ENCODE measurements around the gene MPPED2. TPM values are rescaled to one million over a fixed set of nuclear protein-coding genes. Genes with fewer than 3 reads are reported as not detected.

MPPED2 gene, protein sequence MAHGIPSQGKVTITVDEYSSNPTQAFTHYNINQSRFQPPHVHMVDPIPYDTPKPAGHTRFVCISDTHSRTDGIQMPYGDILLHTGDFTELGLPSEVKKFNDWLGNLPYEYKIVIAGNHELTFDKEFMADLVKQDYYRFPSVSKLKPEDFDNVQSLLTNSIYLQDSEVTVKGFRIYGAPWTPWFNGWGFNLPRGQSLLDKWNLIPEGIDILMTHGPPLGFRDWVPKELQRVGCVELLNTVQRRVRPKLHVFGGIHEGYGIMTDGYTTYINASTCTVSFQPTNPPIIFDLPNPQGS
- 10 to 100 TPM in 1 of 2 donors, 1 to 10 TPM in 1; 5.5 to 11.1 TPM for total RNA-seq
- long read RNA-seq, donor 1, partial matches to known transcripts = 1 of 5 reads
- long read RNA-seq, donor 1, other reads (novel, unspliced or antisense) = 4 of 5 reads
- long read RNA-seq, donor 2, partial matches to known transcripts = 1 of 4 reads
- long read RNA-seq, donor 2, other reads (novel, unspliced or antisense) = 2 of 4 reads

DNA sequence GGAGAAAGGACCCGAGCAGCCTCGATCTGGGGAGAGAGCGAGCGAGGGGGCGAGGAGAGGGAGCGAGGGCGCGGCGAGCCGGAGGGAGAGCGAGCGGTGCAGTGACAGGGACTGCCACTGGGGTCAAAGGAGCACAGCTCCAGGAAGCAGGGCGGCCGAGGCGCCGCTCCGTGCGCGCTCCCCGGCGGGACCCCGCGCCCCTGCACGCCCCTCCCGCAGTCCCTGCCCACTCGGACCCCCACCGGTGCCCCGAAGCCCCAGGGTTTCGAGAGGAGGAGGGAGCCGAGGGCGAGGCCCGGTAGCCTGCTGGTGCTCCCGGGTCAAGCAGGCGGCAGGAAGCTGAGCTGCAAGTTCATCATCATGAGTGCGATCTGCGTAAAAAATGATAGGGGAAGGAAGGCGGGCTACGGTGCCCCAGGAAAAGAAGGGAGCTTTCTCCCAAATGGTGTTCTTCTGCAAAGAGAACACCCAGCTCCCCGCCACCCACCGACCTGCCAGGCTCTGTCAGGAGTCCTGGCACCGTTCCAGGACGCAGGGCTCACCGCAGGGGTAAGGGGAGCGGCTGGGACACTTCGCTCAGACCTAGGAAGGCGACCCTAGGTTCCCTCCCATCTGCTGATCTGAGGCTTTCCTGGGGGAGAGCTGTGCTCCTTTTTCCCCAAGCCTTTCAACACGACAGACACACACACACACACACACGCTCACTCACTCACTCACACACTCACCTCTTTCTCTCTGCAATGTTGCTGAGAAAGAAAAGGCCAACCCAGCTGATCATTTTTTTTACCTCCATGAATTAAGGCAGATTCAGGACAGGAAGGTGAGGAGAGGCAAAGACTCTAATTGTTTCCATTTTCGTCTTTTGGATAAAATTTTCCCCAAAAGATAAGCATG is at the start of gene MPPED2:
TSS of gene MPPED2 (minus strand) at position 103 of the 894 bp plus-strand sequence. CDS start 5,980 bp downstream, outside the sequence.
- peak; percentile 83 for DNase-seq (ENCODE audit: low spot score)
- intact Hi-C loops (cut with DNase I) = no loop called here

DNA sequence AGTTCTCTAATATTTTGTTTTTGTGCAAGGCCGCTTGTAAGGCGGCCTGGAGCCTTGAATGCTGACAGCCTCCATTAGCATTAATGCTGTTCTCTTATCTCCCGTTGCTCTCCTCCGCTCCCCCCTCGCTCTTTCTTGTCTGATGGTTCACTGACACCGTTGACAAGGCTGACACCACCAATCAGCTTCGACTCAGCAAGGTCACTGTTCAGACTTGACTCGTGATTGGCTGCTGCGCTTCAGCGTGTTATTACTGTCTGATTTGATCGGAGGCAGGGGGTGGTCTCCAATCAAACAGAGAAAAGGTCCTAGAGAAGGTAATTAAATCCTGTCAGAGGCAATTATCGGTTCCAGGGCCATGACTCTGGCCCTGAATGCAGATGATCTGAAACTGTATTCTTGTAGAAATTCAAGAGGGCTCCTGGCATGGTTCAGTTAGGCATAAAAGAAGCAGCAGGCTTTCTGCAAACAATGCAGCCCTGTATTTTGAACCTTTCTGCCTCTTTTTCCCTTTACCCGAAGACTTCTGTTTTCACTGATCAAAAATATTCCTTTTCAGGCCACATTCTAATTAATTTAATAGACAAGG is 49.3 kb upstream of the MPPED2 start:
- intact Hi-C loops (cut with DNase I) = no loop called here
- DNase-seq (ENCODE audit: low spot score) = no peak

DNA sequence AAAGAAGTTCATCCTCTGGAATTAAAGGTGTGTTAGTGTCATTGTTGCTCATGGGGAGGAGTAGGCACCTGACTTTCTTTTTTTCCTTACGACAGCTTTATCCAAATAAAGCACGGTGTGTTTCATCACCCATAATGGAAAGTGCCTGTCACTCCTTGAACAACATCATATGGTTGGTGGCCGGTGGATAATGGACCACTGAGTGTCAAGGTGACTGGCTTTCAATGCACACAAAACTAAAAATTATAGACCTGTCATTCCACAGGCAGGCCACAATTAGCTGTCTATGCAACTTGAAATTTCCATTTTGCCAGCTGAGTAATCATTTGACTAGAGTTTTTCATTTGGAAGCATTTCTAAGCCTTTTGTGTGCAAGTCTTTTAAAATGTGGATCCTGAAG is 45.0 kb upstream of the MPPED2 start:
- no peak for DNase-seq (ENCODE audit: low spot score)
- intact Hi-C loops (cut with DNase I) = no loop called here

DNA sequence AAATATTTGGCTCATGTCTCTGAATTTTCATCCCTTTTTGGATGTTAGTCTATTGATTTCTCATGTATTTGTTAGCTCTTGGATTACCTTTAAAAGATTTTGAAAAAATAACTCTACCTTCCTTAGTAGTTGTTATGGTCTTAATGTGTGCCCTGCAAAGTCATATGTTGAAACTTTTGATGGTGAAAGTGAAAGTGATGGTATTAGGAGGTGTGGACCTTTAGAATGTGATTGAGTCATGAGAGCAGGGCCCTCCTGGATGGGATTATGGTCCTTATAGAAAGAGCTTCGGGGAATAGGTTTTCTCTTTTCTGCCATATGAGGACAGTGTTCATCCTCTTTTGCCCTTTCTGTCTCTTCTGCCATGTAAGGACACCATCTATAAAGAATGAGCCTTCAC is 33.6 kb upstream of the MPPED2 start:
- intact Hi-C loops (cut with DNase I) = no loop called here
- DNase-seq (ENCODE audit: low spot score) = no peak

DNA sequence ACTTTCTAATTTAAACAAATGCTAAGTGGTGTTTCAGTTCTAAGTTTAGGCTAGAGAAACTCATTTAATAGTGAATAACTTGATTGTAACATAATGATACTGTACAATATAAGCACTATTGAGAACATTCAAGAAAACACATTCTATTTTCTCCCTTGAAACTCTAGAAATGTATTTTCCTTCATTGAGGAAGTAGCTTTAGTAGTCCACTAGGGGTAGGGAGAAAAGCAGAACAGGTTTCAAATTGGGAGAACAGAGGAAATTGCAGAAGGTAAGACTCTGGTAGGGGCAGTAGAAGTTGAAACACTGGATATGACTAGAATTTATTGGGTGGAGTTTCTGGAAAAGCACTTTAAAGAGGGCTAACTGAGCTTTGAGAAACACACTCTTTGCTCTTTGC is 31.6 kb upstream of the MPPED2 start:
- DNase-seq (ENCODE audit: low spot score) = no peak
- intact Hi-C loops (cut with DNase I) = no loop called here

DNA sequence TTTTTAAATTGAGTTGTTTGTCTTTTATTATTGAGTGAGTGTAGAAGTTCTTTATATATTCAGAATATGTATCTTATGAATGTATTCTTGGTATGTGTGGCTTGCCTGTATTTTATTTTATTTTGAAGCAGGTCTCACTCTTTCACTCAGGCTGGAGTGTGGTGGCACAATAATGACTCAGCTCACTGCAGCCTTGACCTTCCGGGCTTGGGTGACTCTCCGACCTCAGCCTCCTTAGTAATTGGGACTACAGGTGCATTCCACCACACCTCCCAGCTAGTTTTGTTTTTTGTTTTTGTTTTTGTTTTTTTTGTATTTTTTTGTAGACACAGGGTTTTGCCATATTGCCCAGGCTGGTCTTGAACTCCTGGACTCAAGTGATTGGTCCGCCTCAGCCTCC is 24.5 kb upstream of the MPPED2 start:
- intact Hi-C loops (cut with DNase I) = no loop called here

DNA sequence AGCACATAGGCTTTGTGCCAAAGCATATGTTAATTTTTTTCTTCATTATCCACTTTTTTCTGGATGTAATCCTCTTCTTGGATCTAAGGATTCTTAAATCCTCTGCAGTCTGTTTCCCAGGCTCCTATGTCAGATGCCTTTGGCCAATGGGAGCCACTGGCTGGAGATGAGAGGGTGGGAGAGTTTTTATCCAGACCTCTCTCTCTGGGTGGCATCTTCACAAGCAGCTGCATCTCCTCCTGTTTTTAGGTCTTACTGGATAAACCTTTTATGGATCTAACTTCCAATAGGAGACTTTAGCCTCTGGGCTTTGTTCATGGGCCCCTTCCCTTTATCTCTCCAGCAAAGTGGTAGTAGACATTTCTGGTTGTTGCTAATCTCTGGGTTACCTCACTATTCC is 22.4 kb upstream of the MPPED2 start:
- intact Hi-C loops (cut with DNase I) = no loop called here
- no peak for DNase-seq (ENCODE audit: low spot score)

More for the DNA sequence above, 24.5 kb upstream of the MPPED2 start:
- no peak for DNase-seq (ENCODE audit: low spot score)

DNA sequence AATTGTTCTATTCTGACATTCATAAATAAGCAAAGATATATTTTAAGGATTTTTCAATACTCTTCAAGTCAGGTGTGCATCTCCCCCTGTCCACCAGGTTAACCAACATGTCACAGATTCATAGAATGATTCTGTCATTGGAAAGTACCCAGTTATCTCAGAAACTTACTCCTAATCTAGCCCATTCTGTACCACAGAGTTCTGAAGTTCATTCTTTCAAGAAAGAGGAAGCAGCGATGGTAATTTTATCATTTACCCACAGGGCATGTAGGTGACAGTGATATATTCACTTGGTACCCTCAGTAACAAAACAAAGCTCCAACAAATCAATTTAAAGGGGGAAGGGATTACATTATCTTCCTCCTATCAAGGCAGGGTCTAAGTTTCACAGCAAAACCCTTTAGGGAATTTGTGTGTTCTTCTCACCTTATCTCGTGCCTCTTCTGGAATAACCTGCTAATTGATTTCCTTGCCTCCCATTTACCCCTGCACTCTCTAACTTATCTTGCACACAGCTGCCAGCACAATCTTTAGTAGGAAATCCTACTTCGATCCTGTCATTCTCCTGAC is 19.0 kb upstream of the MPPED2 start:
- DNase-seq (ENCODE audit: low spot score) = no peak
- intact Hi-C loops (cut with DNase I) = no loop called here

DNA sequence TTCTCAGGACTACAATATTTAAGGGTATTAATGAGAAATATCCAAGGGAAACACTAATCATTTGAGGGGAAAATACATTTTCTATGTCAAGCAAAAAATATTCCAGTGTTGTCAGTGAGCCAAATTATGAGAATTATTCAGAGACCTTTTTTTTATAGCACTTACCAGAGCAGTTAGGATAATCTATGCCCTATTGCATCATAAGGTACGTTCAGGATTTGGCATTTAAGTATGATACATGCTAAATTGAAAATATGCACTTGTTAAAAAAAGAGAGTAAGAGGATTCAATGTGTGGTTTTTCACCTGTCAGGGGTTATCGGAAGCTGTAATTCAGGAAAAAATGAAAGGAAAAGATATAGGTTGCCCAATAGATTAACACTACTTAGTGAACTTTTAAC is 17.2 kb upstream of the MPPED2 start:
- intact Hi-C loops (cut with DNase I) = no loop called here
- no peak for DNase-seq (ENCODE audit: low spot score)

DNA sequence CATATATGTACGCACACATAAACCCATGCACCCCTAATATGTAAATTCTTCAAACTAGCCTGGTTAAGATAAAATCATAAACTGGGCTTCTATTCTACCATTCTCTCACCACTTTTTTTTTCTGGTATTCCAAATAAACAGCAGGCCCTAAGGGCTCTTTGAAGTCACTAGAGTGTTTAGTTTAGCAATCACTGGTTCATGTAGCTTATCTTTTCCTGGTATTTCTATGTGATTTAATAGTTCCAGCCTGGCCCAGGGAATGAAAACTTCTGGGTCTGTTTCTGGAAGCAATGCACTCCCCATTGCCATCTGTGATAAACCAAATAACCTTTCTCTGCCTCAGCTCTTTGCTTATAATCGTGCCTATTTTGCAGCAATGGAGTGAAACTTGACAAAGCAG is 10.7 kb upstream of the MPPED2 start:
- DNase-seq (ENCODE audit: low spot score) = no peak
- intact Hi-C loops (cut with DNase I) = no loop called here

DNA sequence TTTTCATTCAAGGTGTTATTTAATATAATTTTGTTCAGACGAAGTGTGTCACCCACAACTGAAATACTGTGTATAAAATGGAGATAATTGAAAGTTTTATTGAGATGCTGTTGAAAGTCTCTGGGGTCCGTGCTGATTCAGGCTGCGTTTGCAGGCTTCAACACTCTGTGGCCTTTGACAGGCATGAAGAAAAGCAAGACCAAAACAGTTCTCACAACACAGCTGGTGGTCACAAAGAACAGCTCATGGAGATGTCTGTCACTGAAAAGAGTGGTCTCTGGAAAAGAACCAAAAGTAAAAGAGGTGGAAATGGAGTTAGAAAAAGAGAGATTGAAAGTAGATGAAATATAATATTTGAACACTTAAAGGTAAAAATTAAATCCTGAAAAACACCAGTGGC is 9.8 kb upstream of the MPPED2 start:
- DNase-seq (ENCODE audit: low spot score) = no peak
- intact Hi-C loops (cut with DNase I) = no loop called here

DNA sequence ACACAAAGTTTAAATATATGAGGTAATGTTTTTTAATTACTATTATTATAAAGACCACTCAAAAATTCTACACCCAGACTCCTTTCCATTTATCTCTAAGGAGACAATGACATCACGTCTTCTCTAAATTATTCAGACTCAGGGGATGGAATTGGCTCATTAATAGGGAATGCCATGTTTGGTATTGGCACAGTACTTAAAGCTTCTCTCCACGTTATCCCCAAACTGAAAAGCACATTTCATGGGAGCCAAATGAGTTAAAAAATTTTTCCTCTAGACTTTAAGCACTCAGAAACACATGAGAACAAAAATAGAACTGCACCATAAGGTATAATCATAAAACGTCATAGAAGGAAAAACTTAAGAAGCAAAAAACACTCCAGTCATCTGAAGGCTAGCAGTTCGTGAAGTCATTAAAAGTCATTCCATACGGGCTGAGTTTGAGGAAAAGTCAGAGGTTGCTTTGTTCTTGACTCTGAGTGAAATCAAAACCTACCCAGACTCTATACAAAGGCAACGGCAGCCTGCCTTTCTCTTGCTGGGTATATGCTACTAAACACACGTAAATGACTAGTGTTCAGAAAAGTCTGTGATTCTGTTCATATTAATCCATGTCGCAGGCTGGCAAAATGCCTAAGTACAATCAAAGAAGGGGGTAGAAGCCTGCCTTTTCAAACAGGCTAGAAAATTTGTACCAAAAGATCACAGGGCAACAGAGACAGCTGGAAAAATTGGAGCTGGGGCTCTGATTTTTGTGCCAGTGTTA is 8.7 kb upstream of the MPPED2 start:
- intact Hi-C loops (cut with DNase I) = no loop called here
- no peak for DNase-seq (ENCODE audit: low spot score)

DNA sequence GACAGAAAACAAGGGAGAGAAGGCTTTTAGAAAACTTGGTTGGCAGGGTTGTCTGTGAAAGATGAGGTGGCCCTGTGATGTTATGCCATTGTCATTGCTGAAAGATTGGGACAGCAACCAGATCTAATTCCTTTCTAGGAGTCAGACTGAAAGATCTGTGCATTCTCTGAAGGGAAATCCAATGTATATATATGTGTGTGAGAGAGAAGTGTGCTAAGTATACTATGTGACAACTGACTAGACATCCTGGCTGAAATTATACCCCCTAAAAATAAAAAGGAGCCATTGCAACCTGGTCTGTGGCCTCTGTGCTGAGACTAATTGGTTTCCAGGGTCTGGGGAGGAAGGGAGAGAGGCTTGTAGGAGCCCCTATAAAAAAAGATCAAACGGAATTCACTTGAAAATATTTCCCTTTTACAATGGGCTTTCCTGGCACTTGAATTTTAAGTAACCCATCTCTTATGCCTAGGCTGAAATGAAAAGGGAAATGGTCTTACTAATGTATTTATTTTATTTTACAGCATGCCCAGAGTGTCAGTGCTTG is 1.2 kb upstream of the MPPED2 start:
- no peak for DNase-seq (ENCODE audit: low spot score)
- intact Hi-C loops (cut with DNase I) = no loop called here

DNA sequence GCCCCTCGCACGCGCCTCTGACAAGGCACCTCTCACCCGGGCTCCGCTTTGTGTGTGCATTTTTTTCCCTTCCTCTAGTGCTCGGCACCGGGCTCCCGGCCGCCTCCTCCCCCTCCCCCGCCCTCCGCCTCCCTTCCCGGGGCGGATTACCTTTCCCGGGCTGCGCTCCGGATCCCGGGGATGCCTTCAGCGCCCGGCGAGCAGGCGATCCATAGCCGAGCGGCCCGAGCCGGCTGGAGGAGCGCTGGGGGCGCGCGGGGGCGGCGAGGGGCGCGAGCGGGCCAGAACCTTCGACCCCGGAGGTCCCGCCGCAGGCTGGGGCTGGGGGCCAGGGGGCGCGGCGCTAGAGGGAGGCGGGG is 282 bp downstream of the MPPED2 start:
- peak; percentile 76 for DNase-seq (ENCODE audit: low spot score)
- intact Hi-C loops (cut with DNase I) = no loop called here

DNA sequence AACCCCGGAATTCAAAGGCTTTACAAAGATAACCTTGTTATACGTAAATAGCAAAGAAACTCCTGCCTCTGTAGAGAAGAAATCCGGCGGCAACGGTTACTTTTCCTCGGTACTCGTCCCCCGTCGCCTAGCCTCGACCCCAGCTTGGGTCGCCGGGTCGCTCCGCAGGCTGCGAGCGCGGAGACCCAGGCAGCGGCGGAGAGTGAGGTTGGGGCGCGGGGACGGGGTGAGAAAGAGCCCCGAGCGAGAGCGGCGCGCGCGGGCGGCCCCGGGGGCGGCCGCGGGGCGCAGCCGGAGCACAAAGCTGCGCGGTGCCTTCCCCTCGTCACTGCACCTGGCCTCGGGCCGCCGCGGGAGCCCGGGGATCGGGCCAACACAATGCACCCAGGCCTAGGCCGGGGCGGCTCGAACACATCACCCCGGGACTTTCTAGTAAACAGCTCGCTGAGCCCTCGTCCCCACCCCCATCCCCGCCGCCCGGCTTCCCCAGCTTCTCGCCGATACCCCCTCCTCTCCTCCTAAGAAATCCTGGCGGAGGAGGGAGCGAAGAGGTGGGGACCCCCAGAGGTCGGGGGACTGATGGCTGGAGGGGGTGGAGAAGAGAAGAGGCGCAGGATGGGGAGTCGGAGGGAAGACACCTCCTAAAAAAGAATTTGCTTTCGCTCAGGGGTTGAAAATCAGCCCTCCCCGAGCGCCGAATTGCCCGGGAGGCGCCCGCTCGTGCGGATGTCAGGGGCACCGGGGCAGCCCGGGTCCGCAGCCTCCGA is 845 bp downstream of the MPPED2 start:
- DNase-seq (ENCODE audit: low spot score) = peak; percentile 81
- intact Hi-C loops (cut with DNase I) = no loop called here

DNA sequence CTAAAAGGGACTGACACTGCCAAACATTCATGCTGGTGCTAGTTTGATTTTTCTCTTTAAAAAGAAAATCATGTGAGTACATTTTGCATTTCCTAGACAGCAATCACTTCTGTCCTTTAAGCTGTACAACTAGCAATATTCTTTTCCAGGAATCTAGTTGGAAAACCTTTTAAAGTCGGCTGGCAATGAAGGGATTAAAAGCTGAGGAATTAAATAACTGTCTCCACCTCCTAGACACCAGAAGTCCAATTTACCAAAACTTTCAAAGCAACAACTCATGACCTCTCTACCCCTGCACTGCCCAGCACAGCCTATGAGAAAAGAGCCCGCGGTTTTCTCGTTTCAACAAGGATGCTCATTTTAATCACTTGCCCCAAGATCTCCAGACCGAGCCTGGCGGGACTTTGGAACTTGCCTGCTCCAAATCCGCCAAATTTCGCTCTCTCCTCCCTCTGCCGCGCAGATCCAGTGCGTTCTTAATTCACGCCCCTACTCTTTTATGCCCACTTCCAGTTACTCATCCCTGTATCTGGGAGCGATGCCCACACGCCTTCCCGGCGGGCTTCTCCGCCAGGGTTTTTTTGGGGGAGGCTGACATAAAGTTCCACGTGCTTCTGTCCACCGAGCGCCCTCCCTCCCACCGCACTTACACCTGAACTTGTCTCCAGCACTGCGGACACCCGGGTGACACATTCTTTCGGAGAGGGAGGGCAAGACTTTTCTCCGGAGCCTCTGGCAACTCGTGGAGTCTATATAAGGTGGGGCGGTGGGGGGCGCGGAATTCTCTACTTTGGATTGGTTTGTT is 2.5 kb downstream of the MPPED2 start:
- DNase-seq (ENCODE audit: low spot score) = peak; percentile 79
- intact Hi-C loops (cut with DNase I) = no loop called here

DNA sequence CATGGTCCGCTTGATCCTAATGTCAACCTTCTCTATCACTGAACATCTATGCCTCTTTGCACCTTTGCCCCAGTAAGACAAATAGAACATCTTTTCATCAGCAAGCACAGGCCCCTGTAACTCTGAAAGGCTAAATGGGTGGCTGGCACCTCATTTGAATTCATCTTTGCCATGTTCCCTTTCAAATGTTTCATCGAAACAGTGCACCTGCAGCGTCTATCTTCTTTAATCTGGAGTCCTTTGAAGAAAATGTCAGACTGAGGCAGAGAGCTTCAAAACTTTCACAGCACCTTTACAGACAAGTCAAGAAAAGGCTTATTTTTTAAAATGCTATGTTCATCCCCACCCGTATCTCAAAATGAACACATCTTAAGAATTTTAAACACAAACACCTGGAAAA is 3.4 kb downstream of the MPPED2 start:
- no peak for DNase-seq (ENCODE audit: low spot score)

More for the DNA sequence above, 3.4 kb downstream of the MPPED2 start:
- intact Hi-C loops (cut with DNase I) = no loop called here

Data from posterior vena cava (tissue), 2 donors.